HG03558 (cell line): Measurements from ENCODE around the gene ATP8B3.
A peak's percentile ranks its signal among the peaks of the same experiment; 100 is the strongest.

Source experiments
- ATAC-seq: cut with Tn5 transposase; IDR thresholded peaks from one replicate; pipeline ENCODE4 v1.9.1; 2021; ENCODE audit warnings: moderate number of reproducible peaks; ENCODE audit not compliant: unreplicated experiment; ENCODE audit errors: extremely low read depth

The ATP8B3 gene

GRCh38 chr19:1850809-1851653 lies 39.0 kb upstream of the ATP8B3 start:
- ATAC-seq: no peak

GRCh38 chr19:1849886-1850398 lies 37.9 kb upstream of the ATP8B3 start:
- ATAC-seq: no peak

GRCh38 chr19:1849132-1849474 lies 37.0 kb upstream of the ATP8B3 start:
- no peak for ATAC-seq

GRCh38 chr19:1848399-1849131 lies 36.5 kb upstream of the ATP8B3 start, which contains the start of gene REXO1:
TSS of gene REXO1 (minus strand) at chr19:1848483. CDS start at chr19:1848358, 125 bp downstream.
- peak; percentile 37 for ATAC-seq

GRCh38 chr19:1847684-1848398 lies 35.8 kb upstream of the ATP8B3 start:
- peak; percentile 14 for ATAC-seq

- ATAC-seq: no peak
These were observed 35.2 kb upstream of the ATP8B3 start for GRCh38 chr19:1847348-1847683.

- no peak for ATAC-seq
These were observed 34.6 kb upstream of the ATP8B3 start for GRCh38 chr19:1846517-1847204.

- ATAC-seq: no peak
These were observed 33.6 kb upstream of the ATP8B3 start for GRCh38 chr19:1845642-1846041.

- no peak for ATAC-seq
These were observed 33.0 kb upstream of the ATP8B3 start for GRCh38 chr19:1845125-1845515.

GRCh38 chr19:1844513-1845124 lies 32.5 kb upstream of the ATP8B3 start:
- no peak for ATAC-seq

GRCh38 chr19:1843646-1844394 lies 31.7 kb upstream of the ATP8B3 start:
- no peak for ATAC-seq

- no peak for ATAC-seq
These were observed 31.0 kb upstream of the ATP8B3 start for GRCh38 chr19:1843116-1843515.

GRCh38 chr19:1841209-1841924 lies 29.3 kb upstream of the ATP8B3 start:
- ATAC-seq: no peak

GRCh38 chr19:1840541-1841115 lies 28.6 kb upstream of the ATP8B3 start:
- ATAC-seq: no peak

GRCh38 chr19:1839658-1840540 lies 27.8 kb upstream of the ATP8B3 start:
- no peak for ATAC-seq

GRCh38 chr19:1837625-1838105 lies 25.6 kb upstream of the ATP8B3 start:
- ATAC-seq: no peak

GRCh38 chr19:1837222-1837565 lies 25.1 kb upstream of the ATP8B3 start:
- no peak for ATAC-seq
